M059J (cell line): ENCODE data around the gene CRYZL1. TPM values are rescaled to one million over a fixed set of nuclear protein-coding genes. Genes with fewer than 3 reads are reported as not detected.
"Not testable (repeated sequence)": the region's sequence is repeated elsewhere in the genome, so short reads cannot be mapped to it uniquely, and the experiment has no call there.

Experiments
- DNase-seq: peaks from one replicate; pipeline ENCODE4 v3.0.0-alpha.2; 2012; ENCODE audit warnings: low read depth
- total RNA-seq: library from RNA; depleted of rRNA; stranded (reverse); fragments of >200 nt; shearing (Covaris generic); gene quantifications from 2 replicates; pipeline ENCODE4 v1.2.3, GENCODE V29; 2014; rRNA removed

The CRYZL1 gene
- total RNA-seq: 9.0 and 23.8 TPM in 2 replicates

DNA sequence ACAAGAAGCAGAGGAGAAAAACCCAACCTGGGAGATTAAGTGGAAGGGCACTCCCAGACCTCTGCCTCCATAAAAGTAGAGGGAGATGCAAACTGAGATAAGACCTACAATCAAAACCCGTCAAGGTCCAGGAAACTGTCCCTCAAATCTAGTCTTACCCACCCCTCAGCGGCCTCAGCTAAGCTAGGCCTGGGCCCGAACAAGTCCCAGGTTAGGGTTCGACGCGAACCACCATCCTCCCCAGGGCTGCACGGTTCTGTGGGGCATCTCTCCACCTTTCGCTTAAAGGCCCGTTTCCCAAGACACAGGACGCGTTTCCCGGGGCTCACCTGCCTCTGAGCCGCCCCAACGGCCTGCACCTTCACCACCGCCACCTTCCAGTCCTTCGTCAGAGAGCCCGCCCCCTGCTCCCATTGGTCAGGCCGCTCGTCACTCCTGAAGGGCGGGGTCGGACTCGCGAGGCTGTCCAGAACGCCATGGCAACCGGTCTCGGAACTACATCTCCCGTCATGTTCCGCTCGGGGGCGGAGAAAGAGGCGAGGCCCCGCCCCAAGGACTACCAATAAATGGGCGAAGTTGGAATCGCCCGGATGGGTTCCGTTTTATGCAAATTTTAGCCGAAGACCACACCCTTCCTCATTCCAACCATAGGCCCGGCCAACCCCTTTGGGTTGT, at the start of gene CRYZL1:
TSS of gene CRYZL1 (minus strand) at position 390 of the 675 bp plus-strand sequence. CDS start 10,190 bp downstream, outside the sequence.
- peak; percentile 100 for DNase-seq

DNA sequence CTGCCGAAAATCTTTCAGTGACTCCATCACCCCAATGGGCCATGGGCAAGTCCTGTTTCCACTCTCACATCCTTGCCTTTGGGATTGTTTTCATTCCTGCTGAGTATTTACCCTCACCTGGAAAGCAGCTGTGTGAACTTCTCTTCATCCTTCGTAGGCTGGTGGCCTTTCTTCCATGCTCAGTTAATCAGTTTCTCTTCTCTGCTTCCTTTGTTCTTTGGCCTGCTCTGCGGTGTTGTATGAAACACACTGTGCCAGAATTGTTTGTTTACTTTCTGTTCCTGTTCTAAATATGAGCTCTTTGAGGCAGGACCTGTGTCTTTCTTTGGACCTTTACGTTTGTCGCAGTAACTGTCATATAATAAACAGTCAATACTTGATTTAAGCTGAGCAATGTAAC, 49.3 kb upstream of the CRYZL1 start:
- DNase-seq: no peak

DNA sequence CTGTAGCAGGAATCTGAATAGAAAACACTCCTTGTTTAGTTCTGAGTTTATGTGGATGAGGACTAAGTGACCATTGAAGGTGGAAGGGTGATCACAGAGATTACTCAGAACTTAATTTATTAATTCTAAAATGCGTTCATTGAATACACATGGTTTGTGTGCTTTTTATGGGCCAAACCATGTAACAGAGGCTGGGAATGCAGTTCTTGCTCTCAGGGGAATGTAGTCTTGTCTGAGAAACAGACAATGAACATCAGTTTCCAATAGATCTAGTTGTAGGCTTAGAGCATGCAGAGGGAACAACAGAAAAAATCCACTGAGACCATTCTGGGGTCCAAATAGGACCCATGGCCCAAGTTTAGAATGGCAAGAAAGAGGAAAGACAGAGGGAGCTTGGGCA, 46.8 kb upstream of the CRYZL1 start:
- DNase-seq: no peak

DNA sequence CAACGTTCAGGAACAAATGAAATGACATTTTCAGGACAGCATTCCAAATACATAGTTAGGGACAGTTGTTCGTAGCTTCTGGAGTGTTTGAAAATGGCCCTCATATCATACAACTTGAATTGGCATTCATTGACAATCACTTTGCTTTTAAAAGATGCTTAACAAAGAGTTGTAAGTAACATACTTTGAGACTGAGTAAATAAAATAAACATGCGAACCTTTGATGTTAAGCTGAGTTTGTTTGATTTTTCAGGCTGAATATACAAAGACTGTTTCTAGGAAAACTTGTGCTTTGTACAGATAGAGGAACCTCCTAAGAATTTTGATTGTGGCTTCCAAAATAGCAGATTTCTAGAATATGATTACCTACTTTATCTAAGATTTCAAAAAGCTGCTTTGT, 46.1 kb upstream of the CRYZL1 start:
- peak; percentile 41 for DNase-seq

DNA sequence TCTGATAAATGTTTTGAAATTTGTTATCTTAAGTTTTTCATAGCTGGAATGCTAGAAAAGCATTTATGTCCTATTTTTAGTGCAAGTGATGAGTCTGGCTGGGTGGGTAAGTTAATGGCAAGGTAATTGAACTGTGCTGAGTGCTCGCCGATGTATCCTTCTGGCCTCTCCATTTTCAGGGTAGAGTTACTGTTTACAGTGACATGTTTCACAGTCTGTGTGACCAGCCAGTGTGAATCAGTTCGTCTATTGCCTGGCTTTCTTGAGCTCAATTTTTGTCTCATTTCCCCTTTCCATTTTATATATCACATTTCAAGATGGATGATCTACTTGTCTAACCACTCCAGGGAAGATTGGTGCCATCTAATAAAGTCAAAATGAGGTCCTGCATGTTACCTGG, 44.8 kb upstream of the CRYZL1 start:
- DNase-seq: no peak

DNA sequence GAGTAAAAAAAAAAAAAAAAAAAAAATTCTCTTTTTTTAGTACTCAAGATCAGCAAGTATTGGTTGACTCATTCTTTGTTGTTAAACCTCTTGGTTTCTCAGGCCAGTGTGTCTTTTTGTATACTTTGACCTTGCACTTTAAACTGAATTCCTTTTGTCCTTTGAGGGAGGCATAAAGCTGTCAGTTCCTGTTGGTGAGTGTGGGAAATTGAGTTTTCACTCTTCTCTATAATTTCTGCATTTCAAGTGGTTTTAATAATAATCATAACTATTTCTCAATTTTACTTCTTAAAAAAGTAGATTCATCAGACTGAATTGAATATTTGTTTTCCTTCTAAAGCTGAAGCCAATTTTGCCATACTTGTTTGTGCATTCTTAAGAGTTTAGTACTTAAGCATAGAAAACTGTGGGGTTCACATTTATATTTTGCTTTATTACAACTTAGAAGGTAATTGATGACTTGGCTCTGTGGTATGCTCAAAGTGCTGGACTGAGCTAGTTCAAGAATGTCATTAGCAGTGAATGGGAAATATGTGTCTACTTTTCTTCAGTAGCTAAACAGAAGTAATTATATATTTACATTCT, 44.2 kb upstream of the CRYZL1 start:
- DNase-seq: peak; percentile 90

DNA sequence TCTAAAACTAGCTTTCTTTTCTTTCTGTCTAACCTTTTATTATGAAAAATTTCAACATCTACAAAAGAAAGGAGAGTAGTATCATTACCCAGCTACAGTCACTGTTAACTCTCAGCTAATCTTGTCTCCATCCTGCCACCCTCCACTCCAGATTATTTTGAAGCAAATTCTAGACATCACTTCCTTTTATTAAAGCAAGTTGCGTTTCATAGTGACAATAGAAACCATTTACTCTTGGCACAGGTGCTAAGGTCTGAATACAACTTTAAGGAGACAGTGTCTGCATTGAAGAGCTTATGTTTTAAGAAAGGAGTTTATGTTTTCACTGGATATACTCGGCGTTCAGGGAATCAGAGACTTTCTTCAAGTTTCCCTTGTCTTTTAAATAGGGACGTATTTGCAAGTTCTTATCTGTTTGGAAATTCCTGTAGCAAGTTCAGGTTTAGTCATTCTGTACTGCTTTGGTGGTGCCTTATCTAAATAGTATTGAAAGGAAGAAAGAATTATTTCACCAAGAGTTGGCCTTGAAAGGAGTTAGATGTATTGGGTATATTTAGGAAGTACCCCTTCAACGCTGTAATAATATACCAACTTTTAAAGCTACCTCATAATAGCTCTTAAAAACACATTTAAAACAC, 43.5 kb upstream of the CRYZL1 start:
- peak; percentile 38 for DNase-seq

DNA sequence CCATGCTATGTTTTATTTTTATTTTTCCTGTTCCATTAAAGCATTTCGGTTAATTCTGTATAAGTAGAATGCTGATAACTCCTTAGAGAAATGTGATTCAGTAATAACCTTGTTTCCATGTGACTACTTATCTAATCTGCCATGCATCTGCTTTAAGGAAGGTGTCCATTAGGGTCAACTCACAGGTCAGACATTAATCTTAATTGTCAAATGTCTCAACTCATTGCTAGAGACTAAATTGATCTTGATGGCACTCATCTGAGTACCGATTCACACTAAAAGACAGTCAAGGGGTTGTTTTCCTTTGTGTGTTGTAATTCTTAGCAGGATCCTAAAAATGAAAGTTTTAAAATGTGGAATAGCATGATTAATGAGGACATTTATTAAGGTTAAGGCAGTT, 42.5 kb upstream of the CRYZL1 start:
- DNase-seq: no peak

DNA sequence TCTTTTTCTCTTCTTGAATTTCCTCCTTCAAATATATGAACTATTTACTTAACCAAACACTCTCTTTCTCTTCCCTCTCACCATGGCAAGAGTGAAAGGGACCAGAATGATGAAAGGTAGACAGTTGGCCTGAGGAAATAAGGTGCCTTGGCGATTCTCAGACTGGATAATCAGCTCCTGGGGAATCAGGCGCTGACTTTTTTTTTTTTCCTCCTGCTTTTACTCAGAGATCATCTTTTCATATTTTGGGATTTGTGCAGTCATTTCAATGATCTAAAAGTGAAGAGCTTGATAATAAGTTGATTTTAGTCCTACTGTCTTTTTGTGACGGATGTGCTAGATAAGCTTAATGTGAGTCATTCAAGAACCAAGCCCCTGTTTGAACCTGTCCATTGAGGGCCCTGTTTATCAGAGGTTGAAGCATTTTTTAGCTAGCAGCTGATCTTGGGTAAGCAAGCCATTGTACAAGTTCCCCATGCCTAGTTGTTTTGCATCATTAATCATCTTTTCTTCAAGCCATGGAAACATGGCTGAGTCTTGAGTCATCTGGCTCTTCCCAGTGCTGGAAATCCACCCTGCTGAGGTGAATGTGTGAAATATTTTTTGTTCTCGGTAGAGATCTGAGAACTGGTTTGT, 41.6 kb upstream of the CRYZL1 start:
- DNase-seq: peak; percentile 98

DNA sequence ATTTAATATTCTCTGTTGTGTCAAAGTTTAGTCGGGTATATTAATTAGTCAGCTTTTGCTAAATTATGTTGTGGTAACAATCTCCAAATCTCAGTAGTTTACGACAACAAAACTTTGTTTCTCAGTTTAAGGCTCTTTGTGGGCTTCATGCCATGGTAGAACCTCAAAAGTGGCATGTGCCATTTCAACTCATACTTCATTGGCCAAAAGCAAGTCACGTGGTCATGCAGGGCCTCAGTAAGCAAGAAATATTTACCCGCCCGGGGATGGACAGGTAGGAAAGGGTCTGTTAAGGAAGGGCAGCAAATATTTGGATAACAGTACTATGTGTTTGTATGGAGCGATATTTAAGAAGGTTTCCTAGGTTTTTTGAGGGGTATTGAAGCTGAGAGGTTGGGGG, 39.3 kb upstream of the CRYZL1 start:
- no peak for DNase-seq

DNA sequence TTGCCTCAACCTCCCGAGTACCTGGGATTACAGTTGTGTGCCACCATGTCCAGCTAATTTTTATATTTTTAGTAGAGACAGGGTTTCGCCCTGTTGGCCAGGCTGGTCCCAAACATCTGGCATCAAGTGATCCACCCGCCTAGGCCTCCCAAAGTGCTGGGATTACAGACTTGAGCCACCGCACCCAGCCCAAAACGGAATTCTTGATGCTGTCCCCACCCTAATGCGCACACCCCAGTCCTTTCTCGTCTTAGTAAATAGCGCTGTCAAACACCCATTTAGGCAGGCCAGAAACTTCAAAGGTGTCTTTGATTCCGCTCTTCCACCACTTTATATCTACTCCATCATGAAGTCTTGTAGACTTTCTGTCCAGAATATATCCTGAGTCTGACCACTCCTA, 35.9 kb upstream of the CRYZL1 start:
- no peak for DNase-seq

DNA sequence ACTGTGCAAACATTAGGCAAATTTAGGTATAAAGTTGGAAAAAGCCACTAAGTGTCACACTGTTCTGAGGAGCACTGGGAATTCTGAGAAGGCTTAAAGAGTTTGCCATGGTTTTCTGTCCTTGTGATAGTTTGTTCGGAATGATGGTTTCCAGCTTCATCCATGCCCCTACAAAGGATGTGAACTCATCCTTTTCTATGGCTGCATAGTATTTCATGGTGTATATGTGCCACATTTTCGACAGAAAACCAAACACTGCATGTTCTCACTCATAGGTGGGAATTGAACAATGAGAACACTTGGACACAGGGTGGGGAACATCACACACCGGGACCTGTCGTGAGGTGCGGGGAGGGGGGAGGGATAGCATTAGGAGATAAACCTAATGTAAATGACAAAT, 35.1 kb upstream of the CRYZL1 start:
- DNase-seq: not testable (repeated sequence)

DNA sequence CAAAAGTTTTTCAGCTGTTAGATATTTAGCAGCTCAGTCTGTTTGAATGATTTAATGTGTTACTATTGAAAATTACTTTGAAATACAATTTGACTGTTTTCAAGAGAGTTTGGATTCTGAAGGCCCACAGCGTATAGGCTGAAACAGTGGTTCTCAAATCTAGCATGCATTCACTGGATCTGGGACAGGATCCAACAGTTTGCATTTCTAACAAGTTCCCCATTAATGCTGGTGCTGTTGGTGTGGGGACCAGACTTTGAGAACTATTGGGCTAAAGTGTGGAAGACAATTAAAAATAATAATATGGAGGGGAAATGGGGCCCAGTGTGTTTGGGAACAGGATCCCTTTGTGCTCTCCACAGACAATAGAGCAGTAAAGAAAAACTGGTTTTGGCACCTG, 32.7 kb upstream of the CRYZL1 start:
- no peak for DNase-seq

DNA sequence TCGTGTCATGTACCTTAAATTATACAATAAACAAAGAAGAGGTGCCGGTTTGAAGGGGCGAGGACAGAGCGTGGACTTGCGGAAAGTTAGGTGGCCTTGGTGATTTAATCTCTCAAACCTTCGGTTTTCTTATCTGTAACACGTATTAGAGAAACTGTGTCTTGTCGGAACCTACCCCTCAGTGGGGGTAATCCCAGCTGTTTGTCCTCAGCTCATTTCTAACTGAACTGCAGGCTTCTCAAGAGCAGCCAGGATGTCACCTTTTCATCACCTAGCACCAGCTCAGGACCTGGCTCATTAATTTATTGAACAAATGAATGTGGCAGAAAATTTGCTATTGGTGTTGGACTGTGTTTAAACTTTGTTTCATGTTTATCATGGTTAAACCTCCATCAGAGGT, 31.9 kb upstream of the CRYZL1 start:
- DNase-seq: no peak

DNA sequence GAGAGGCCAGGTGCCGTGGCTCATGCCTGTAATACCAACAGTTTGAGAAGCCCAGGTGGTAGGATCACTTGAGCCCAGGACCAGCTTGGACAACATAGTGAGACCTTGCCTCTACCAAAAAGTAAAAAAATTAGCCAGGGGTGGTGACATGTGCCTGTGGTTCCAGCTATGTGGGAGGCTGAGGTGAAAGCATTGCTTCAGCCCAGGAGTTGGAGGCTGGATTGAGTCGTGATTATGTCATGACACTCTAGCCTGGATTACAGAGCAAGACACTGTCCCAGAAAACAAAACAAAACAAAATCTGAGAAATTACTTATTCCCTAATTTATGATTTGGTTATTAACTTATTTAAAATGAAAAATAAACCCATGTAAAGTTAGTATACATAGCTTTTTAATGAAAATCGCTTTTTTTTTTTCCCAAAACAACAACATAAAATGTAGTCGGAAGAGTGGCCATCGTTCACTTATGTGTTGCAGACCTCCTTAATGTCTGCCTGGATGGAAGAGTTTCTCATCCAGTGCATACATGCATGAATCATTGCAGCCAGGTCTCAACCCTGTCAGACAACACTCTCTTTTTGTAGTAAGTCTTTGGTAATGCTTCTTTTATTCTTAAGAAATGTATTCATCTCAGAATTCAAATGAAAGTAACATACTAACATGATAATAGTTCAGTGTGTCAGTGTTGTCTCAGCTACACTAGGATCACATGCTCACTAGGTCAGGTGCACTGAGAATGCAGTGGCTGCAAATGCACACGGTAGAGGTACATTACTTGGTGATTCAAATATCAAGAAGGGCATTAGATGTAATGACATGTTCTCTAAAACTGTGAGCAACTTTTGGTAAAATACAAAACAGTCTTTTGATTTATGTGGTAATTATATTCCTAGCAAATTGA, 28.8 kb upstream of the CRYZL1 start:
- DNase-seq: no peak

DNA sequence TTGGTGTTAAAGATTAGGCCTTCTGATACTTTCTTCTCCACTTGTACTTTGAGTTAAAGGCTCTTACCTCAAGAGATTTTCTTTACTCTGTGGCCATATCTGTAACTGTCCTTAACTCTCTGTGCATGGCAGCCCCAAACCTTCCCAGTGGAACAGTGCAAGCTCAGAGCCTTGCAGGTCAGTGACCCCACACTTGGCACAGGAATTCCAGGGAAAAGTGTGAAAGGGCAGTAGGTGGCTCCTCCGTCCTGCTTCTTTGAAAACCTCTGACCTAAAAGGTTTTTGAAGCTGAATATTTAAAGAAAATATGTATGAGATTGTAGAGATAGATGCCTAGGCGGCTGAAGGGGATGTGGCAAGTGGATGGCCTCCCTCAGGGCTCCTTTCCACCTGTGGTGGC, 27.1 kb upstream of the CRYZL1 start:
- DNase-seq: no peak

DNA sequence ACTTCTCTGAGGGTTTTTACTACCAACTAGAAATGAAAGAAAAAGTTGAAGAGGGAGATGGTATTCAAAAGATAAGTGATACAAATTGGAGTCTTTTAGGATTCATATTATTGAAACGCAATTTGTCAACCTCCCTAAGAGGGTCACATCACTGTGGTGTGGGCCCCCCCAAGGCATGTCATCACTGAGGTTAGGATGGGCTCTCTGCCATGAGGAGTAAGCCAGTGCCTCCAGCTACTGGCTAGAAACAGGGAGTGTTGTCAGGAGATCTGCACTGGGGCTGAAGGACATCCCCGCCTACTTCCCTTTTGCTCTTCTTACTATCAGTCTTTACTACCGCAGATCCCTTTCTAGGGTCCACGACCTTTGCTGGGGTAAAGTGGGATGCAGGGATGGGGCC, 26.6 kb upstream of the CRYZL1 start:
- DNase-seq: peak; percentile 80

DNA sequence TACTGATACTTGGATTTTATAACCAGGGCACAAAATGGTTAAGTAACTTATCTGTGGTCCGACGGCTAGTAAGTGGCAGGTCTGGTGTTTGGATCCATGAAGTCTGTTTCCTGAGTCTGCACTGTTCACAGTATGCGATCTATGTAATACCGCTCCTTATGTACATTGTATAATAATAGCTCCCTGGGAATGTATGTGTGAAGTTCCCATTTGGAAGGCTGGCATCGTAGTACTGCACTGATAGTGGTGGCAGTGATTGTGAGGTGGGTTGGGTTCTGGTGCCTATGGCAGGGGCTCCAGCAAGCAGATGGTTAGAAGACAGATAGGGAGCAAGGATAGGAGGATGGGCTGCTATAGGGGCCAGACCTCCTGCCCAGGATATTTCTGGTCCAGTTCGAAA, 26.1 kb upstream of the CRYZL1 start:
- DNase-seq: no peak

DNA sequence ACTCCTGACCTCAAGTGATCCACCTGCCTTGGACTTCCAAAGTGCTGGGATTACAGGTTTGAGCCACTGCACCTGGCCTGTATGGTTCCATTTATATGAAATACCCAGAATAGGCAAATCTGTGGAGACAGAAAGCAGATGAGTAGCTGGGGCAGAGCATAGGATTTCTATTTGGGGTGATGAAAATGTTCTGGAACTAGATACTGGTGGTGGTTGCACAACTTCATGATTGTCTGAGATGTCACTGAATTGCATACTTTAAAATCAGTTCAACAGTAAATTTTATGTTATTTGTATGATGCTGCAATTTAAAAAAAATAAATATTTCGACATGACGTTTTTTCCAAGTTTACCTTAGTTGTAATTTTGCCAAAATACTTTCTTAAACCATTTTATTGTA, 24.6 kb upstream of the CRYZL1 start:
- no peak for DNase-seq

DNA sequence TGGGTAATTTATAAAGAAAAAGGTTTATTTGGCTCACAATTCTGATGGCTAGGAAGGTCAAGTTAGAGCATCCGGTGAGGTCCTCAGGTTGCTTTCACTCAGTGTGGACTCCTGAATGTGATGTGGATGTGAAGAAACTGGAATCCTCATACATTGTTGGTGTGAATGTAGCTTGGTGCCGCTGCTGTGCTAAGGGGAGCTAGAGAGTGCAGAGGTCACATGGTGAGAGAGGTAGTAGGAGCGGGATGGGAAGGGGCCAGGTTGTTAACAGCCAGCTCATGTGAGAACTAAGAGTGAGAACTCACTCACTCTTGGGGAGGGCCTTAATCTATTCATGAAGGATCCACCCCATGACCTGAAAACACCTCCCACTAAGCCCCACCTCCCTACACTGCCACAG, 22.6 kb upstream of the CRYZL1 start:
- no peak for DNase-seq

DNA sequence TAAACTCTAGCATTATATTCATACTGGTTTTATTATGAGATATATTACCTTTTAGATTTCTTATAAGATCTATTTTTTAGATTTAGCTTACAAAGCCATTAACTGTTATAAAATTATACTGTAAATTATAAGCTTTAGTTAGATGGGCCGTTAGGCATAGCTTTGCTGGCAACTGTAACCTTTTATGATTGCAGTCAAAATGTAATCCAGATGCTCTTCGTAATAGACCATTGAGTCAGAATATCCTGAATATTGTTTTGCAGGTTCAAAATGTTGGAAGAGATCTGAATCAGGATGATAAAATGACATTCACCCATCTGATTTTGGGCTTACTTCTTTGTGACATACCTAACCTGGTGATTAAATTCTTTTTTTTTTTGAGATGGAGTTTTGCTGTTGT, 21.7 kb upstream of the CRYZL1 start:
- DNase-seq: no peak

DNA sequence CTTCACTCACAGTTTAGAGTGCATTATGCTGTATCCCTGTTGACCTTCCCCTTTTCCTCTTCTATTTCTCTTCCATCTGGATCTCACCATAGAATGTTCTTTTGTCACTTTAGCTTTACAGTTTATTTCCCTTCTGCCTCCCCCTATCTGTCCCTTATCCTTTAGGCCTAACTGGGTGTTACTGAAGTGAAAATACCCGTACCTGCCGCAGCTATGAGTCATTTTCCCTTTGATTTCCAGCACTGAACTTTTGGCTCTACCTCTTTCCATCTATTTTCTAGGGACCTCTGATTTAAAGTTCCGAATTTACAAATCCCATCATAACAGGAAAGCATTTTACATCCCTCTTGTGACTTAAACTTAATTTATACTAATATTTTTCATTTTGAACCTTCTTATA, 20.5 kb upstream of the CRYZL1 start:
- no peak for DNase-seq
